GM18867 (cell line): ENCODE data around the gene FUOM.
"Not testable (repeated sequence)": the region's sequence is repeated elsewhere in the genome, so short reads cannot be mapped to it uniquely, and the experiment has no call there.

Source experiments
- ATAC-seq: cut with Tn5 transposase; IDR thresholded peaks from one replicate; pipeline ENCODE4 v1.9.1; 2021; ENCODE audit warnings: mild to moderate bottlenecking, moderate library complexity; ENCODE audit not compliant: unreplicated experiment

Gene FUOM

DNA sequence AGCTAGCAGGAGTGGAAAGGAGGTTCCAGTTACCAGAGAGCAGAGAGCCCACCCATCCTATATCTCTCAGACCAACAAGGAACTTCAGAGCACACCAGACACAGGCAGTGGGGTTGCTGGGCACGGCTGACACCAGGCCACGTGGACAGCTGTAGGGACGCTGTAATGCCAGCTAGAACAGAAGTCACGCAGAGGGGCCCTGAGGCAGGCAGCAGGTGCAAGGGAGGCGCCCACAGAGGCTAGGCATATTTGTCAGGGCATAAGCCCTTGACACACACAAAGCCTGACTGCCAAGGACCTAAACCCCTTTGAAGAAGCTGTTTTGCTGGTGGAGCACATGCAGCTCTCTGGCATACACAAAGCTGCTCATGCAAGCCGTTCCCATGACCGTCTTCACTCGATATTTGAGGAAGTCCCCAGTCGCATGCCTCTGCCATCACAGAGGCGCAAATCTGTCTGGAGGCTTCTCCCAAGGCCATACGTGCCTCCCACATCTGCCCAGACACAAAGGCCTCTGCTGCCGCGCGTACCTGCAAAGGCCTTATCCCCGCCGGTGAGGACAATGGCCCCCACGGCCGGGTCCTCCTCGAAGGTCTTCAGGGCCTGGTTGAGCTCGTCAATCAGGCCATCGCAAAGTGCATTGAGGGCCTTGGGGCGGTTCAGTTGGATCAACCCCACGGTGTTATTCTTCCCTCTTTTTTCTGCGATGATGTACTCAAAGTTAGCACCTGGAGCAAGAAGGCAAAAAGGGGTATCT, 12.4 kb upstream of the FUOM start:
- no peak for ATAC-seq

- no peak for ATAC-seq
Observed at GRCh38 chr10:133368153-133368552, 10.3 kb upstream of the FUOM start.

DNA sequence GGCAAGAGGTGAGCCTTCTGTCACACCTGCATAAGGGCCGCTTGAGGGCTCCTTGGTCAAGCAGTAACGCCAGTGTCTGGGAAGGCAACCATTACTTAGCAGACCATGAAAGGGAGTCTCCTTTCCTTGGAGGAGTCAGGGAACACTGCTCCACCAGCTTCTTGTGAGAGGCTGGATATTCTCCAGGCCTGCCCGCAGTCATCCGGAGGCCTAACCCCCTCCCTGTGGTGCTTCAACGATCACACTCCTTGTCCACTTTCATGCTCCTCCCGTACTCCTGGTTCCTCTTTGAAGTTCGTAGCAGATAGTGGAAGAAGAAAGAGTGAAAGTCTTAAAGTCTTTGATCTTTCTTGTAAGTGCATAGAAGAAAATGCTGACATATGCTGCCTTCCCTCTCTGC, 9.6 kb upstream of the FUOM start:
- ATAC-seq, result not testable (repeated sequence)

GRCh38 chr10:133366751-133367150, 8.9 kb upstream of the FUOM start:
- ATAC-seq, result no peak

DNA sequence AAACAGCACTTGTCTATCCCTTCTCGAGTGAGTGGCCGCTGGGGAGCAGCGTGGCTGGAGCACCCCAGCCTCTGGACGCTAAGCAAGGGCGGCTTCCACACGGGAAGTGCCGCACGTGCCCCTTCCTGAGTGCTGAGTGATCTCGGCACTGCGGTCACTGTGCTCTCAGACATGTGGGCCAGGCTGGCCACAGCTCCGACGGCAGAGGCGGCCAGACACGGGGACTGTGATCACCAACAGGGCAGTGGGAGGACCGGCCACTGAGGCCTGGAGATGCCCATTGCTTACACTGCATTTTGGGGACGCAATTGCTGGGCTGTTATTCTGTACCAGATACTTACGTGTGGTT, 8.3 kb upstream of the FUOM start:
- ATAC-seq, result no peak

DNA sequence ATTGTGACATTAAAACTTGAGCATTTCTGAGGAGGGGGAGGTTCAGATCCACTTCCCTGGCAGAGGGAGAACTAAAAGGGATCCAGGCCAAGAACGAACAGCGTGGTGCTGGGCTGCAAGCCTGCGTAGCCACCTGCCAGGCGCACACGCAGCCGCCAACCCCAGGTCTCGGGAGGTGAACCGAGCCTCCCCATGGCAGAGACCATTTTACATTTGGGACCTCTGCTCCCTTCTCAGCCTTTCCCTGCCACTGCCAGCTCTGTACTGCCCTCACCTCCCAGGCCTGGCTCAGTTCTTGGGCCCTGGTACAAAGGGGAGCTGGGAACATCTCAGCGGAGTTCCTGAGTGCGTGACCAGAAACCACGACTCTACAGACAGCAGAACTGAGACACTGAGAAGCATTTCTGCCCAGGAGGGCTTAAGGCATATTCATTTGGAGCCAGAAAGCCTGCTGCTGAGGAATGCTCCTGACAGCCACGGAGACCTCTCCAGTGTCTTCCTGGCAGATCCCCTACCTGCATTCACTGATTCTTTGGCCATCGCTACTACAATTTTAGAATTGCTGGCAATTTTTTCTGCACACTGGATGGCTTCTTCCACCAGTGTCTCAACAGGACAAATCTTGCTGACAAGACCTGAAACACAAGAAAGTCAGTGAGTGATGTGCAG, 7.8 kb upstream of the FUOM start:
- ATAC-seq, result no peak

DNA sequence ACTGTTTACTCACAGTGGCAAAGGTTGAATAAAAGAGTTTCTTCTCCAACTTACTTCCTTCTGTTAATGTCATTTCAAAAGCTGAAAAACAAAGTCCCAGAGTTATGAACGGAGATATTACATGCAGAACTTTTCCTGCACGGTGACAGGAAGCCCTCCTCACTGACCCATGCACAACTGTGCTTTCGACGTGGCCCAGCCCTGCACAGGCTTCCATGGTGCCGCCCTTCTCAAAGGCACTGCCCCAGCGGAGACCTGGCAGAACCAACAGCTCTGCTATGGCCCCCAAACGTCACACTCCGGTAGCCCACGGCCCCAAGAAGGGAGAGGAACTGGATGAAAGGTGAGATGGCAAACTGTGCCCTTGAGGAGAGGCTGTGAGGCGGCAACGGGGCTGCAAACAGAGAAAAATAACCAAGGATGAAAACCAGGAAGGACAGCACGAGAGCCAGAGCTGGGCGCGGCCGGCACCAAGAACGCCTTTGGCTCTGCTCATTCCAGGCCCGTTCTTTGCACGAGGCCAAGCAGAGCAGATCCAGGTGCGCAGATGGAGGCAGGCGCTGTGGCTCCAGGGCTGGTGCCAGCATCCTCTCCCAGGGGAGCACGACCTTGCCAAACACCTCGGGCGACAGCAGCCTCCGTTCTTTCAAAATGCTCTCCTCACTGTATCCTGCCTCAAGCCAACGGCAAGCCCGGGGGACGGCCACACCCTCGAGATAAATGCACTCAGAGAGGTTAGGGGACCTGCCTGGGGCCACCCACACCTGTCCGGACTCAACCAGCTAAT, 7.0 kb upstream of the FUOM start:
- no peak for ATAC-seq

DNA sequence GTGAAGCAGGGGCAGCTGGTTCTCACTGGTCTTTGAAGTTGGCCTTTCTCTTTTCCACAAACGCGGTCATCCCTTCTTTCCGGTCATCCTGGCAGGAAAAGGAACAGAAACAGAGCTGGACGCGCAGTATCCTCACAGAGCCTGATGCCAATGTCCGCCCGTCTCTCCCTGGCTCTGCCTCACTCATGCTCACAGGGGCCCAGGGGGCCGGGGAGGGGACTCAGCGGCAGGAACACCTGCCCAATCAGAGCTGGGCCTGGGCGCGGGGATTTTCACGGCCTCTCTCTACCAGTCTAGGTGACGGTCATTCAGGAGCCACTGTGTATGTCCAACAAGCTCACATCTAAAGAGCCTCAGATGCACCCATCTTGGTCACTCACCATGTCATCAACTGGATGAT, 5.0 kb upstream of the FUOM start:
- ATAC-seq, result no peak

GRCh38 chr10:133361773-133362441, 4.1 kb upstream of the FUOM start:
- no peak for ATAC-seq

GRCh38 chr10:133361227-133361626, 3.4 kb upstream of the FUOM start:
- ATAC-seq, result no peak

DNA sequence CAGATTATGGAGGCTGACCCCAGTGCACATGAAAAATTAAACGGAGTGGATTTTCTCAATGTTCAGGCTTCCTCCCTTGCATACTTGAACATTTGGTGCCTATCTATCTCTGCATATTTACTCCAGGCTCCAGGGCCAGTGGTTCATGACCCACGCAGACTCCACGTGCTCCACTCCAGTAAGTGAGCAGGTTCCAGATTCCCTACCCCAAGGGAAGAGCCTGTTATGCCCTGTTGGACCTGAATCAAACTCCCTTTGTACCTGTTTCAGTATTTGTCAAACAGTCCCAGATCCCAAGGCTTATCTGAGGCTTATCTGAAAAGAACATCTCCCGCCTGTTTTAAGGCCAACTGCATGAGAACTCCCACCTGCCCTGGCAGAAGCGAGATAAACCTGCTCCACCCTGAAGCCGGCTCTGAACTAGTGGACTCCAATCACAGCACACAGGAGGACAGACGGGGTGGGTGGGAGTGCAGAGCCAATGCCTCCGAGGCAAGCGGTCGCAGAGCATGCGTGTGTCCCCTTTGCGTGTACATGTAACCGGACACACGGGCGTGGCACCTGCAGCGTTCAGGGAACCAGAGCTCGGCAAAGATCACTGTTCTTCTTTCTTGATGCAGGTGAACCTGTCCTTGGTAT, 2.3 kb upstream of the FUOM start:
- no peak for ATAC-seq

- ATAC-seq, result no peak
Observed at GRCh38 chr10:133359554-133359971, 1.7 kb upstream of the FUOM start.

DNA sequence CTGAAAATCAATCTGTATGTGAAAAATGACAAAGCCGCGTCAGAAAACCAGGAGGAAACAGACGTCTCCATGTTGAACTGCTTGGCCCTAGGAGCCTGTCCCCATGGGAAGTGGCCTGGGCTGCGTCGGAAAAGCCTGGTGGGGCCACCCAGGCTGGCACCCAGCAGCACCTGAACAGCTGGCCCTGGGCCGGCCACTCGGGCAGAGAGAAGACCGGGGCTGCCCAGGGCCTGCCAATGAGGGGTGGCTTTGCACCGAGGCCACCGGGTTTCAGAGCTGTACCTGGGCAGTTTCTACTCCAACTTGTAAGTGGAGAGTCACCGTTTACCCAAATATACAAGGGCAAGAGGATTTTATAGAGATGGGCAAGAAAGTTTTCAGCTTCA, 1.1 kb upstream of the FUOM start:
- no peak for ATAC-seq

- no peak for ATAC-seq
Observed at GRCh38 chr10:133358162-133358924, 524 bp upstream of the FUOM start.

DNA sequence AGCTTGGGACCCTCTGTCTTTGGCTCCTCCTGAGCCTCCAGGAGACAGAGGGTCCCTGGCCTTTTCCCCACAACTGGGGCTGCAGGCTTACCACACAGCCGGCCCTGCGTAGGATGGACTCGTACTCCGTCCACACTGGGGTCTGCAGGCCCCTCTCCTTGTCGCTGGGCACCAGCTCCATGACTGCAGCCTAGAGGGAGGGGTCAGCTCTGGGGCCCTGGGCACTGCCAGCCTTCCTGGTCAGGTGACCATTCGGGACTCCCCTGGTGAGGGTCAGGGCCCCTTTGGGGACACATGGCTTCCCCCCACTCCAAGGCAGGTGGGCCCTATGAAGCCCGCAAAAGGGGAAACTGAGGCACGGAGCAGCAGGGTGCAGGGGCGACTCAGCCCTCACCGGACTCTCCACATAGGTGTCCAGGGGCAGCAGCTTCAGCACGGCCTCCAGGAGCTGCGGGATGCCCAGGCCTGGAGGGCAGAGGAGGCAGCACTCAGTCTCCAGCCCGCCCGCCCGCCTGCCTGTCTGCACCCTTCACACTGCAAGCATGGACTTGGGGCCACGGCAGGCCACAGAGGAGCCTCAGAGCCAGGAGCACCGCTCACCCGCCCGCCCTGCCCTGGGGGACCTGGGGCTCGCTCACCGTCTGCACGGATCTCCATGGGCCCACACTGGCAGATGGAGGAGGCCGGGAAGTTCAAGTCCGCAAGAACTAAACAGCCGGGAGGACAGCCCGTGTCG, 1.1 kb downstream of the FUOM start:
- ATAC-seq, result no peak

DNA sequence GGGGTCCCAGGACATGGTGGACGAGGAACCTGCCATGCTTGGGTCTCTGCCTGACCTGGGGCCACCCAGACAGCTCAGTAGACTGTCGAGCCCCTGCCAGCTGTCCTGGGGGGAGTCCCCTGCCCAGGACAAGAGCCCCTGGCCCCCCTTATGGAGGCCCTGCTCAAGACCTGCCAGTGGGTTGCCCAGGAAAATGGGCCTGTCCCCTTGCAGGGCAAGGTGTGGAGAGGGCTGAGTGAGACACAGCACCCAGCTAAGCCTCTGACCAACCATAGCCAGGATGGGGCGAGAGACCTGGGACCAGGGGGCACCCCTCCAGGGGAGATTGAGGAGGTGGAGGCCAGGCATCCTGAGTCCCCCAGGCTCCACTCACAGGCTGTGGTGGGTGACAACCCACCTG, 1.8 kb downstream of the FUOM start:
- ATAC-seq, result no peak

DNA sequence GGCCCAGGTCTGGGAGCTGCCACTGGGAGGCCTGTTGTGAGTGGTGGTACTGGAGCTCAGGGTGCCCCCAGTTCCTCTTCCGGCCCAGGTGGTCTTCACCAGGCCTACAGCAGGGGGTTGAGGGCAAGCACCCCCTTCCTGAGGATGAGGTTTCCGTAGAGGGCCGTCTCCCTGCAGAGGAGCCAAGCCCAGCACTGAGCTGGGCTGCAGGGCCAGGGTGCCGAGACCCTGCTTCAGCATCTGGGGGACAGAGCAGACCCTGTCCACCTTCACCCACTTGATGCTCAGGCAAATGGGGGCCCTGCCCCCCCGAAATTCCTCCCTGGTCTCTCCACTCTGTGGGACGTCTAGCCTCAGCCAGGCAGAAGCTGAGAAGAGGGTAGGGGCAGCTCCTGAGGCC, 2.6 kb downstream of the FUOM start:
- no peak for ATAC-seq

GRCh38 chr10:133354672-133355240, 3.1 kb downstream of the FUOM start:
- ATAC-seq, result no peak

DNA sequence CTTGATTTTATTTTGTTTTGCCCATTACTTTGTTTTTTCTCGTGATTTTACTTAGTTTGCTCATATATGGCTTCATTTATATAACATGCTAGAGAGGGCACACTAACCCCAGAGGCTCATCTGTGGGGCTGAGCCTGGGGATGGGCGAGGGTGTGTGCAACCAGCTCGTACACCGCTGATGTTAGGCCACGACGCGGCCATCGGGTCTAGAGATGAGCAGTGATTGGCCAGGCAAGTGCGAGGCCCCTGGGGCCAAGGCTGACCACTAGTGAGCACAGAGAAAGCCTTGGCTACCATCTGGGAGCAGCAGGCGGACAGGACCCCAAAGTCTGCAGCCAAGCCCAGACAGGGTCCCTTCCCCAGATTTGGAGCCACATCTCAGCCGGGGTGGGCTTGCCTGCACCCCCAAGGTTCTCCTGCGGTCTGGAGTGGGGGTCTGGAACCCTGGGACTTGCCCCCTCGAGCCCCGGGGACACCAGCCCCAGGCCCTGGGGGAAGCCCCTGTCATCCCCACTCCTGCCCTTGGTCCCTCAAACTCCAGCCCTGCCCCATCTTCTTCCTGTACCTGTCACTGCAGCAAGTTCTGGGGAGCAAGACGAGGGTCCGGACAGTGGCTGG, 3.7 kb downstream of the FUOM start:
- no peak for ATAC-seq
